ENCODE measurements around the gene POLN.

Gene POLN

DNA sequence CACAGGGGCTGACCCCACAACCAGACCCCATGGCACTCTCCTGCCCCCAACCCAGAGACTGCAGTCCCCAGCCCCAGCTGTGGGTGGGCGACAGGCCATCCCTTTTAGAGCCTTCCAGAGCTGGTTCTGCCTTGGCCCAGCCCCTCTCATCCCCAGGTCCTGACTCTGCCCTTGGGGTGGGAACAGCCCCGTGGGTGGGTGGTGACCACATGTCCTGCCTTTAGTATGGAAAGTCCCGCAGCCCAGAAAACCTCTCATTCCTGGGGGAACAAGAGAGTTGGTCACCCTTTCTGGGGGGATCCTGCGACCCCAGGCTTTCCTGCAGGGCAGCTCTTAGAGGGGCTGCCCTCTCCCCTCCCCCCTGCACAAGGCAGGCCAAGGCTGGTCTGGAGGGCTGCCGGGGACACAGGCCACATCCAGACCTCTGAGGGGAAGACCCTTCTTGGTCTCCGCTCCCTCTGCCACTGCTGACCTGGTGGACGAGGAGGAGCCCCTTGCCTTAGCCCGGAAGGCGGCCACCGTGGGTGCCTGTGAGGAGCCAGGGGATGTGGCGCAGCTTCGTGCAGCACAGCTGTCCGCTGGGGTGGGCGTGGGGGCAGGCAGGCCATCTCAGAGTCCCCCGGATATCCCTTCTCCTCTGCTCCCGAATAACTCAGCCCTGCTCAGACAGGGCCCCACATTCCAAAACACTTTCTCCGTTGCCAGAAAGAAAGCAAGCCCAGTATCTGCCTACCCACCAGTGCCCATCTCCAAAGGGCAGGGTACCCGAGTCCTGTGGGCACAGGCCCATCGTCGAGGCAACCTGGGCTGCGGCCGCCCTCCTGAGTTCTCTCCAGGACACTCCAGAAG is 26.7 kb upstream of the POLN start:
- Histone ChIP-seq H3K9me3 (ENCODE audit: control insufficient read depth in 2 of 2, low read length in 2 of 2) (no peaks in the 10 kb centered on the region), H3K27ac (ENCODE audit: low read length) (no peak overlapping the region), H3K9ac (ENCODE audit: low read length in 2 of 2) (no peak overlapping the region), H3K27me3 (ENCODE audit: control insufficient read depth in 1 of 2, insufficient read depth in 2 of 2, low read length in 2 of 2) (no peaks in the 10 kb centered on the region), H3K4me1 (ENCODE audit: control insufficient read depth, insufficient read depth, low read length) (peaks cover 32% of the 10 kb centered on the region), H3K36me3 (ENCODE audit: control insufficient read depth in 2 of 2, insufficient read depth in 2 of 2, low read length in 2 of 2) (peaks cover 0 to 2% of the 10 kb centered on the region in 2 donors), H3K4me3 (ENCODE audit: low read length in 2 of 2) (no peak overlapping the region)

DNA sequence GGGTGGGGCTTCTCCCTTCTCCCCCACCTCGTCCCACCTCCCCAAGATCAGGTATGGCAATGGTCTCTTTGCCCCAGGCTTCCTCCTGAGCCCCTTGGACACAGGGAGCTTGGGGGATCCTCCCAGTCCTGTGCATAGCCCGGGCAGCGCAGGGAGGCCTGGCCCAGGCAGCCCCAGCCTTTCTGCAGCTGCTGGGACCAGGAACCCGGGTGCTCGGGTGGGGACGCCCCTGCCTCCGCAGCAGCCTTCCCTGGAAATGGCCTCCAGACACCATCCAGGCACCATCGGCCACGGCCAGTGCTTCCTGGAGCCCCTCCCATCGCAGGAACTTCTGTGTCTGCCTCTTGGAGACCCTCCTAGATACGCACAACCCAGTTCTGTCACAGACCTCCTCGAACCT is 25.9 kb upstream of the POLN start:
- H3K4me3 ChIP-seq (ENCODE audit: low read length in 2 of 2), result no peak overlapping the region
- no peak overlapping the region for H3K27ac ChIP-seq (ENCODE audit: low read length)
- no peaks in the 10 kb centered on the region for H3K27me3 ChIP-seq (ENCODE audit: control insufficient read depth in 1 of 2, insufficient read depth in 2 of 2, low read length in 2 of 2)
- H3K36me3 ChIP-seq (ENCODE audit: control insufficient read depth in 2 of 2, insufficient read depth in 2 of 2, low read length in 2 of 2), result peaks cover 0 to 1% of the 10 kb centered on the region in 2 donors
- H3K9ac ChIP-seq (ENCODE audit: low read length in 2 of 2), result no peak overlapping the region
- peaks cover 38% of the 10 kb centered on the region for H3K4me1 ChIP-seq (ENCODE audit: control insufficient read depth, insufficient read depth, low read length)
- no peaks in the 10 kb centered on the region for H3K9me3 ChIP-seq (ENCODE audit: control insufficient read depth in 2 of 2, low read length in 2 of 2)

DNA sequence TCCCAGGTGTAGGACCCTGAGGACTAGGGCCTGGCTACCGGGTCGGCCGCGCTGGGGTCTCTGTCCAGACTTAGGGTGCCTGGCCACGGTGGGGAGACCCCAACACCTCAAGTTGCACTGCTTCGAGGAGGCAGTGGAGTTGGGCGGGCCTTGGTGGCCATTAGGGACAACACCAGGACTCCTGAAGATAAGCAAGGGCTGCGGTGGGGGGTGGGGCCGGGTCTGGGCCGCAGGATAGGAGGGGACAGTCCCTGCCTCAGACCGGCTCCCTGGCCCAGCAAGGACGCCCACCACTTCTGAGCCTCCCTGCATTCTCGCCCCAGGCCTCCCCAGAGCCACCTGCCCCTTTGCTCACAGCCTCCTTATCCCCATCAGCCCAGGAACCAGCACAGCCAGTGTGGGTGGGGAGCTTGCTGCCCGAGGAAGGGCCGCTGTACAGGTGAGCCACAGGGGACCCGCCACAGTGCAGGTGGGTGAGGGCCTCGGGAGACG is 25.4 kb upstream of the POLN start:
- H3K9me3 ChIP-seq (ENCODE audit: control insufficient read depth in 2 of 2, low read length in 2 of 2), result no peaks in the 10 kb centered on the region
- no peak overlapping the region for H3K27ac ChIP-seq (ENCODE audit: low read length)
- peaks cover 43% of the 10 kb centered on the region for H3K4me1 ChIP-seq (ENCODE audit: control insufficient read depth, insufficient read depth, low read length)

DNA sequence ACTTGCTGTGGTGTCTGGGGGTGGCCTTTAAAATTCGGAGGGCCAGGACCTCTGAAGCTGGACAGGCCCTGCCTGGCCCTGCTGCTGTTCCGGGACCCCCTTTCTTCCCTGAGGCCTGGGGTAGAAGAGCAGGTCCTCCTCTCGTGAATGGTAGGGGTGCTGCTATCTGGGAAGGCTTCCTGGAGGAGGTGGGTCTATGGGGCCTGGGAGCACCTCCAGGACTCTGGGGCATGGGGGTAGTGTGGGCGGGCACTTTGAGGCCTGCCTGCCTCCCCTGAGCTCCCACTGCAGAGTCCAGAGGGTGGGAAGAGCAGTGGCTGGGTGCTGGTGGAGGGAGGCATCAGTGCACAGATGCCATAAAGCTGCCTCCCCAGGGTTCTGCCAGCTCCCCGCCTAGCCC is 24.9 kb upstream of the POLN start:
- H3K27me3 ChIP-seq (ENCODE audit: control insufficient read depth in 1 of 2, insufficient read depth in 2 of 2, low read length in 2 of 2), result no peaks in the 10 kb centered on the region
- no peaks in the 10 kb centered on the region for H3K36me3 ChIP-seq (ENCODE audit: control insufficient read depth in 2 of 2, insufficient read depth in 2 of 2, low read length in 2 of 2)
- peak overlapping the region; percentile 46 for H3K27ac ChIP-seq (ENCODE audit: low read length)
- no peak overlapping the region for H3K9ac ChIP-seq (ENCODE audit: low read length in 2 of 2)
- H3K4me3 ChIP-seq (ENCODE audit: low read length in 2 of 2), result no peak overlapping the region
- peaks cover 43% of the 10 kb centered on the region for H3K4me1 ChIP-seq (ENCODE audit: control insufficient read depth, insufficient read depth, low read length)
- H3K9me3 ChIP-seq (ENCODE audit: control insufficient read depth in 2 of 2, low read length in 2 of 2), result no peaks in the 10 kb centered on the region

More for the DNA sequence above, 25.4 kb upstream of the POLN start:
- Histone ChIP-seq H3K4me3 (ENCODE audit: low read length in 2 of 2) (no peak overlapping the region), H3K36me3 (ENCODE audit: control insufficient read depth in 2 of 2, insufficient read depth in 2 of 2, low read length in 2 of 2) (no peaks in the 10 kb centered on the region), H3K9ac (ENCODE audit: low read length in 2 of 2) (no peak overlapping the region), H3K27me3 (ENCODE audit: control insufficient read depth in 1 of 2, insufficient read depth in 2 of 2, low read length in 2 of 2) (no peaks in the 10 kb centered on the region)

DNA sequence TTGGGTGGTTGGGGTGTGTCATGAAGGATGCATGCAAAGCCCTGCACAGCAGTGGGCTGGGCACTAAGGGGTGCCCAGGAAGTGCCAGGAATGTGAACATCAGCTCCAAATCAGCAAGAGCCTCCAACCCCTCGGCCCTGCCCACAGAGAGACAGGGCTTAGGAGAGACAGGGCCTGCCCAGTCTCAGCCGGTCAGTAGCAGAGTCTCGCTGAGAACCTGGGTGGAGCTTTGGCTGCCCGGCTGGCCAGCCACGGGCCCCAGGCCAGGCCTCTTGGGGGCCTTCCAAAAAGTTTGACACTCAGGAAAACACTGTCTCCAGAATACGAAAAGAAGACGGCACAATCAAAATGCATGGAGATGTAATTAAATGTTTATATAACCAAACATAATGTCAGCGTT is 24.3 kb upstream of the POLN start:
- no peaks in the 10 kb centered on the region for H3K9me3 ChIP-seq (ENCODE audit: control insufficient read depth in 2 of 2, low read length in 2 of 2)
- peak overlapping the region; percentile 80 for H3K27ac ChIP-seq (ENCODE audit: low read length)
- peak overlapping the region; percentile 53 to 55 for H3K9ac ChIP-seq (ENCODE audit: low read length in 2 of 2)
- peaks cover 43% of the 10 kb centered on the region for H3K4me1 ChIP-seq (ENCODE audit: control insufficient read depth, insufficient read depth, low read length)
- no peaks in the 10 kb centered on the region for H3K36me3 ChIP-seq (ENCODE audit: control insufficient read depth in 2 of 2, insufficient read depth in 2 of 2, low read length in 2 of 2)
- no peaks in the 10 kb centered on the region for H3K27me3 ChIP-seq (ENCODE audit: control insufficient read depth in 1 of 2, insufficient read depth in 2 of 2, low read length in 2 of 2)
- H3K4me3 ChIP-seq (ENCODE audit: low read length in 2 of 2), result peak overlapping the region in 1 of 2 donors; percentile 35

DNA sequence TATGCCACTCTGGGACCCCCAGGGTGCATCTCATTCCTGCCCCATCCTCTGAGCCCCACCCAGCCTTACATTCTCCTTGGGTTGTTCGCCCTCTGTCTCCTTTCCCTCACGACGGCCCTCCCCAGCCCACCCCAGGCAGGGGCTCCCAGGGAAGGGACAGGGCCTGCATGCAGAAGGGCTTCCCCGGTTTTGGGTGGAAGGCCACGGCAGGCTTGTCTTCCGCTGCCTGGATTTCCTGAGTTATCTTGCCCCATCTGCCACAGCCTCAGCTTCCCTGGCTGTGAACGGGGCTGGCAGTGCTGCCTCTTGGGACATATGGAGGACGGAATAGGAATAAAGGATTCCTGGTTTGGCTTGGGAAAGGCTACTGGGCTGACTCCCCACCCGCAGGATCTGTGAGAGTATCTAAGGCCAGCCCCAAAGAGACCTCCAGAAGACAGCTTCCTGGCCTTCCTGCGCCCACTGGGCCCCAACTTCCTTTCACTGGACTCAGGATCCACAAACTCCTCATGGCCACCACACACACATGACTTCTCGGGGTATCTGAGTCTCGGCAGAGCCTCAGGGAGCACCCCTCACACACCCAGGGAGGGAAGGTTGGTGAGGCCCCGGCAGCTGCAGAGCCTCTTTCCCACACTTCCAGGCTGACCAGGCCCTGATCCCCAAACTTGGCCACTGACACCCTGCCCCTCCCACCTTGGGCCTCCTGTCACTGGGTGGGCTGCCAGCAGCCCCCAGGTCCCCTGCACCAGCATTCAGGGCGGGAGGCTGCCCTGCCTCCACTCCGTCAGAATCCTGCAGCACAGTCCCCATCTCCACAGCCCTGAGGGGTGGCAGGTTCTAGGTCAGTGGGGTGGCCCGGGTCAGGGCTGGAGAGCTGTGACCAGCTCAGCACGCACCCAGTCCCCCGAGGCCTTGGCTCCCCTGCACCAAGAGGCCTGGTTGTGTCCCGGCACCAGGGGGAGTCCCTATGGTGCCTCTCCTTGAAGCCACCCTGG is 23.5 kb upstream of the POLN start:
- no peaks in the 10 kb centered on the region for H3K27me3 ChIP-seq (ENCODE audit: control insufficient read depth in 1 of 2, insufficient read depth in 2 of 2, low read length in 2 of 2)
- peaks cover 49% of the 10 kb centered on the region for H3K4me1 ChIP-seq (ENCODE audit: control insufficient read depth, insufficient read depth, low read length)
- peak overlapping the region in 1 of 2 donors; percentile 35 for H3K4me3 ChIP-seq (ENCODE audit: low read length in 2 of 2)
- H3K9ac ChIP-seq (ENCODE audit: low read length in 2 of 2), result peak overlapping the region; percentile 53 to 55
- peak overlapping the region; percentile 80 for H3K27ac ChIP-seq (ENCODE audit: low read length)
- H3K36me3 ChIP-seq (ENCODE audit: control insufficient read depth in 2 of 2, insufficient read depth in 2 of 2, low read length in 2 of 2), result no peaks in the 10 kb centered on the region
- no peaks in the 10 kb centered on the region for H3K9me3 ChIP-seq (ENCODE audit: control insufficient read depth in 2 of 2, low read length in 2 of 2)

DNA sequence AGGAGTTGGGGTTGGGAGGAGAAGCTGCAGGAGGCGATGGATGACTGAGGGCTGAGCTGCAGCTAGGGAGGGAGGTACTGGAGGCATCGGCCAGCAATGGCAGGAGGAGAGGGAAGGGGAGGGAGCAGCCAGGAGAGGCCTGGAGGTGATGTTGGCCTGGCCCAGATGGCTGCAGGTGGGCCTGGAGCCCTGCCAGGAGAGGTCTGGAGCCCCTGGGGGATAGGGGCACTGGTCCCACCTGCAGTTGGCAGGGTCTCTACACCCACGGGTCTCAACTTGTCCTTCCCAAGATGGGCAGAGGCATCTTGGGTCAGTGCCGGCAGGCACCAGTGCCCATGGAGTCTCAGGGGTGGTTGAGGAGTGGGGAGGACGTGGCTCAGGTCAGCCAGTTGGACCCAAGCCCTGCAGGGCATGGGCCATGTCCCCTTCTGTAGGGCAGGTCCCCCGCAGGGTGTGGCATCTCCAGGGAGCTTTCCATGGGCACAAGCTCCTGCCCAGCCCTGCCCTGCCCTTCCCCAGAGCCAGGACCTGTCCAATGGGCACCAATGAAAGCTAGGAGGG is 22.6 kb upstream of the POLN start:
- Histone ChIP-seq H3K36me3 (ENCODE audit: control insufficient read depth in 2 of 2, insufficient read depth in 2 of 2, low read length in 2 of 2) (no peaks in the 10 kb centered on the region), H3K9me3 (ENCODE audit: control insufficient read depth in 2 of 2, low read length in 2 of 2) (no peaks in the 10 kb centered on the region), H3K27me3 (ENCODE audit: control insufficient read depth in 1 of 2, insufficient read depth in 2 of 2, low read length in 2 of 2) (no peaks in the 10 kb centered on the region), H3K9ac (ENCODE audit: low read length in 2 of 2) (peak overlapping the region in 1 of 2 donors; percentile 29), H3K4me1 (ENCODE audit: control insufficient read depth, insufficient read depth, low read length) (peaks cover 58% of the 10 kb centered on the region), H3K27ac (ENCODE audit: low read length) (no peak overlapping the region), H3K4me3 (ENCODE audit: low read length in 2 of 2) (no peak overlapping the region)

DNA sequence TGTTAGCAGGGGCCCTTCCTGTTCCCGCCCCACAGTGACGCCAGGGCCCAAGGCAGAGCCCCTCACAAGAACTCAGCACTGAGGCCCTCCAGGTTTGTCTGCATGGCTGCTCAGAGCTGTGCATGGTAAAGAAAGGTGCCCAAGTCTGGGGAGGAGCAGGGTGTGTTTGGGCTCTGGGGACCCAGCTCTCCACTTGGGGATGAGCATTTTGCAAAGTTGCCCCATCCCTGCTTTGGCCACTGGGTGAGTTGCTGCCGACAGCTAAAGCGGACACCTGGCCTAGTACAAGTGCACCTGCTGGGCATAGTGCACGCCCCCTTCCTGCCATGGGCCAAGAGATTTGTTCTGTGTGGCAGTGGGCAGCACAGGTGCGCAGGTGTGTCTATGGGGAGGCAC is 22.0 kb upstream of the POLN start:
- no peak overlapping the region for H3K9ac ChIP-seq (ENCODE audit: low read length in 2 of 2)
- H3K27ac ChIP-seq (ENCODE audit: low read length), result no peak overlapping the region
- peaks cover 64% of the 10 kb centered on the region for H3K4me1 ChIP-seq (ENCODE audit: control insufficient read depth, insufficient read depth, low read length)

DNA sequence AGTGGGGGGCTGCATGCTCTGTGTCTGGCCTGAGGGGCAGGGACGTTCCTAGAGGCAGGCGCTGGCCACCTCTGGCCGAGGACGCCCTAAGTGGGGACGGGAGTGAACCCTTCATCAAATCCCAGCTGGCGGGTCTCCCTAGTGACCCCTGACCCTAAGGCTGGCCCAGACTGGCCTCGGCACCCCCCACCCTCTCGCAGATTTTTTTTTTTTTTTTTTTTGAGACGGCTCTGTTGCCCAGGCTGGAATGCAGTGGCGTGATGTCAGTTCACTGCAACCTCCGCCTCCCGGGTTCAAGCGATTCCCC is 21.0 kb upstream of the POLN start:
- peaks cover 75% of the 10 kb centered on the region for H3K4me1 ChIP-seq (ENCODE audit: control insufficient read depth, insufficient read depth, low read length)

More for the DNA sequence above, 22.0 kb upstream of the POLN start:
- Histone ChIP-seq H3K9me3 (ENCODE audit: control insufficient read depth in 2 of 2, low read length in 2 of 2) (no peaks in the 10 kb centered on the region), H3K36me3 (ENCODE audit: control insufficient read depth in 2 of 2, insufficient read depth in 2 of 2, low read length in 2 of 2) (no peaks in the 10 kb centered on the region), H3K27me3 (ENCODE audit: control insufficient read depth in 1 of 2, insufficient read depth in 2 of 2, low read length in 2 of 2) (no peaks in the 10 kb centered on the region), H3K4me3 (ENCODE audit: low read length in 2 of 2) (no peak overlapping the region)

DNA sequence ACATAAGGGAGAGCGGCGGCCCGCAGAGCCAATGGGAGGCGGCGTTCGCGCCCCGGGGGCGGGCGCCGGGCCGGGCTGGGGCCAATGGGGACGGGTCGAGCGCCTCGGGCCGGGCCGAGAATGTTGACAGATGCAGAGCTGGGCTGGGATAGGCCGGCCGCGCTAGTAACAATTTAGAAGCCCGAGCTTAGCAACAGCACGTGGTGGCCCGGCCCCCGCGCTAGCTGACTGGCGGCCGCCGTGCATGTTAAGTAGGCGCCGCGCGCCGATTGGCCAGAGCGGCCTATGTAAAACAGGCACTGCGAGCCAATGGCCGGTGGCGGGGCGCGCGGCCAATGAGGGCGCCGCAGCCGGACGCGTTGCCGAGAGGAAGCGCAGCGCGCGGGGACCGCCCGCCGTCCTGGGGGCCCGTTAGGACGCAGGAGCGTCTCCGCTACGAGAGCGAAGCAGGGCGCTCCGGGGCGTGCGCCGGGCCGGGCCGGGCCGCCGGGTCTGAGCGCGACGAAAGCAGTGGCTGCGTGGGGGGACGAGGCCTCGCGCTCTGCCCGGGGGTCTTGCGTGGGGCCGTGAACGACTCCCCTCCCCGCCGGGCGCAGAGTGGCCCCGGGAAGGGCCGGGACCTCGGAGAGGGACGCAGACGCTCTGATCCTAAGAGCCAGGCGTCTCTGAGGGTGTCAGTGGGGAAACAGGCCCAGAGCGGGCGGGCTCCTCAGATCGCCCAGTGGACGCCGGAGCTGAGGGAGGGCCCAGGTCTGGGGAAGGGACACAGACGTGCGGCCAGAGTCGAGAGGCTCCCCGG is 20.4 kb upstream of the POLN start:
- H3K36me3 ChIP-seq (ENCODE audit: control insufficient read depth in 2 of 2, insufficient read depth in 2 of 2, low read length in 2 of 2), result no peaks in the 10 kb centered on the region
- H3K27ac ChIP-seq (ENCODE audit: low read length), result peak overlapping the region; percentile 96
- peak overlapping the region; percentile 67 to 81 for H3K4me3 ChIP-seq (ENCODE audit: low read length in 2 of 2)
- no peaks in the 10 kb centered on the region for H3K27me3 ChIP-seq (ENCODE audit: control insufficient read depth in 1 of 2, insufficient read depth in 2 of 2, low read length in 2 of 2)
- peak overlapping the region; percentile 82 to 87 for H3K9ac ChIP-seq (ENCODE audit: low read length in 2 of 2)
- H3K4me1 ChIP-seq (ENCODE audit: control insufficient read depth, insufficient read depth, low read length), result peaks cover 79% of the 10 kb centered on the region
- H3K9me3 ChIP-seq (ENCODE audit: control insufficient read depth in 2 of 2, low read length in 2 of 2), result no peaks in the 10 kb centered on the region

More for the DNA sequence above, 21.0 kb upstream of the POLN start:
- Histone ChIP-seq H3K36me3 (ENCODE audit: control insufficient read depth in 2 of 2, insufficient read depth in 2 of 2, low read length in 2 of 2) (no peaks in the 10 kb centered on the region), H3K4me3 (ENCODE audit: low read length in 2 of 2) (peak overlapping the region; percentile 67 to 78), H3K9me3 (ENCODE audit: control insufficient read depth in 2 of 2, low read length in 2 of 2) (no peaks in the 10 kb centered on the region), H3K9ac (ENCODE audit: low read length in 2 of 2) (peak overlapping the region; percentile 82 to 87), H3K27me3 (ENCODE audit: control insufficient read depth in 1 of 2, insufficient read depth in 2 of 2, low read length in 2 of 2) (no peaks in the 10 kb centered on the region), H3K27ac (ENCODE audit: low read length) (peak overlapping the region; percentile 96)
